Keratinocyte (primary cell): ENCODE results near the gene BCAS3.

Experiments used
- EZH2 ChIP-seq: IDR thresholded peaks from one replicate; pipeline ENCODE4 v1.6.1; 2012; ENCODE audit warnings: inconsistent platforms, mild to moderate bottlenecking, low read length, moderate library complexity
- TF ChIP-seq, protein P1 (sequence below), 3 experiments: IDR thresholded peaks in 1 of 3; conservative IDR thresholded peaks in 1 of 3; optimal IDR thresholded peaks in 1 of 3; 2 replicates in 2 of 3; 3 replicates in 1 of 3; pipeline versions ENCODE3 to v1.5.1; 2011; ENCODE audit warnings: low read length in 3 of 3, mild to moderate bottlenecking in 3 of 3, moderate library complexity in 2 of 3, control low read depth in 1 of 3, inconsistent platforms in 1 of 3; ENCODE audit not compliant: insufficient read depth in 2 of 3; ENCODE audit errors: extremely low read depth in 1 of 3

DNA sequence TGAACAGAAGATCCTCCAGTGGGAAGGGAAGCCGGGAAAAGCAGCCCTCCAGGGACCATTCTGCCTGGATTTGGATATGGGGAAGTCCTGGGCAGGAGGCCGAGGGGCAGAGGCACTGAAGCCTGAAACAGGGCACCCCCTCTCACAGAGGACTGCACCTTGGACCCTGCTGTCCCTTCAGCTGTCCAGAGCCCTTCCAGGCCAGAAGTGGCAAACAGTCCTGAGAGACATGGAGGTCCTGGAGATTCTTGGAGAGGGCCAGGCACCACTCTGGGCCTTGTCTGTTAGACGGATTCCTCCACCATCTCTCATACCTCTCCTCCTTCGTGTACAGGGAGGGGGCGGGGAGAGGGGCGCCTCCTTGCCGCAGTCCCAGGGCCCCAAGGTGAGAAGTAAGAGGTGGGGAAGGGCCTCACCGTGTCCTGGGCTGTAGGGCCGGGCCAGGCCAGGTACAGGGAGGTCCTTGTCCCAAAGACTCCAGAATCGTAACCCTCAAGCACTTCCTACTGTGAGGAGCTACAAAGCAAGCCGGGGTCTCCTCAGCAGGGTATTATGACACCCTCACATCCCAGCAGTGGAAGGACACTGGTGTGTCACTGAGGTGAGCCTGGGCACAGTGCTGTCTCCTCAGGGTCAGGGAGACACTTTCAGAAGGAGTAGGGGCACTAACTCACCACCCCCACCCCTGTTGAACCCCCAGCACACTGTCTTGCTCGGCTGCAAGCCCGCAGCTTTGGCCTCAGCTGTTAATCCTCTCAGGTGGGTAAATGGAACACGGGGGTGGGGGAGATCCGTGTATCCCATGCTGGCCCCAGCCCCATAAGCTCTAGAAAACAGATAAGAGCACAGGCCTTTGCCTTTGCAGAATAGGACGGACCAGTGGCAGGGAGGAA lies 705.4 kb downstream of the BCAS3 start:
- TF ChIP-seq, protein P1, sequence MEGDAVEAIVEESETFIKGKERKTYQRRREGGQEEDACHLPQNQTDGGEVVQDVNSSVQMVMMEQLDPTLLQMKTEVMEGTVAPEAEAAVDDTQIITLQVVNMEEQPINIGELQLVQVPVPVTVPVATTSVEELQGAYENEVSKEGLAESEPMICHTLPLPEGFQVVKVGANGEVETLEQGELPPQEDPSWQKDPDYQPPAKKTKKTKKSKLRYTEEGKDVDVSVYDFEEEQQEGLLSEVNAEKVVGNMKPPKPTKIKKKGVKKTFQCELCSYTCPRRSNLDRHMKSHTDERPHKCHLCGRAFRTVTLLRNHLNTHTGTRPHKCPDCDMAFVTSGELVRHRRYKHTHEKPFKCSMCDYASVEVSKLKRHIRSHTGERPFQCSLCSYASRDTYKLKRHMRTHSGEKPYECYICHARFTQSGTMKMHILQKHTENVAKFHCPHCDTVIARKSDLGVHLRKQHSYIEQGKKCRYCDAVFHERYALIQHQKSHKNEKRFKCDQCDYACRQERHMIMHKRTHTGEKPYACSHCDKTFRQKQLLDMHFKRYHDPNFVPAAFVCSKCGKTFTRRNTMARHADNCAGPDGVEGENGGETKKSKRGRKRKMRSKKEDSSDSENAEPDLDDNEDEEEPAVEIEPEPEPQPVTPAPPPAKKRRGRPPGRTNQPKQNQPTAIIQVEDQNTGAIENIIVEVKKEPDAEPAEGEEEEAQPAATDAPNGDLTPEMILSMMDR (optimal IDR thresholded peaks at IDR 0.05 in 1 of 3, IDR thresholded peaks at IDR 0.05 in 1 of 3, conservative IDR thresholded peaks at IDR 0.05 in 1 of 3; ENCODE audit: extremely low read depth in 1 of 3, insufficient read depth in 2 of 3, low read length in 3 of 3): no peak
- no peak for TF ChIP-seq EZH2
